GM12873 (cell line): ENCODE measurements around the gene XXYLT1.

ENCODE experiments used
- CTCF ChIP-seq: IDR thresholded peaks from 2 replicates; pipeline ENCODE4 v1.5.1; 2012; ENCODE audit warnings: low read depth, mild to moderate bottlenecking, moderate library complexity, low read length, control low read depth; ENCODE audit not compliant: insufficient read depth; ENCODE audit errors: missing control alignments

The XXYLT1 gene

GRCh38 chr3:195025884-195026200, 245.1 kb downstream of the XXYLT1 start:
- TF ChIP-seq CTCF, result no peak

GRCh38 chr3:195025056-195025883, 245.7 kb downstream of the XXYLT1 start:
- no peak for TF ChIP-seq CTCF

GRCh38 chr3:195023989-195024388, 247.0 kb downstream of the XXYLT1 start:
- no peak for TF ChIP-seq CTCF

- TF ChIP-seq CTCF, result no peak
These were observed 247.4 kb downstream of the XXYLT1 start for GRCh38 chr3:195023576-195023975.

GRCh38 chr3:195021692-195022091, 249.3 kb downstream of the XXYLT1 start:
- TF ChIP-seq CTCF, result no peak

- TF ChIP-seq CTCF, result no peak
These were observed 250.0 kb downstream of the XXYLT1 start for GRCh38 chr3:195020921-195021320.

GRCh38 chr3:195020185-195020584, 250.8 kb downstream of the XXYLT1 start:
- no peak for TF ChIP-seq CTCF
